ENCODE measurements around the gene ADIG.

ADIG gene

DNA sequence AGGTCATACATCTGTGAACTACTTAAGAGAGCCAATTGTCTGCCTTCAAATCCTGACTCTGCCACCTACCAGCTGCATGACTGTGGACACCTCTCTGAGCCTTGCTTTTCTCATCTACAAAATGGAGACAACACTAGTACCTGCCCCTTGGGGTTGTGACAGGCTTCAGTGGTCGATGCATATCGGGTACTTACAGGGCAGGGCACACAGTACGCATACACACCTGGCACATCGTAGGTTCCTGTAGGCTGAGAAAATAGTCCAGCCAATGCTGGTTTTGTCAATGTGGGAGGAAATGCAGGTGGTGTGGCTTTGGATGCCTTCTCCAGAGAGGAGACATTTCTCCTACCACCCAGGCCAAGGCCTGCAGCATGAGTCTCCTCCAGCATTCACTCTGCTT lies 2.3 kb downstream of the ADIG start:
- POLR2A ChIA-PET, result no interaction called here
- DNase-seq (ENCODE audit: extremely low spot score), result no peak
- TF ChIP-seq CTCF (IDR thresholded peaks at IDR 0.05; ENCODE audit: control extremely low read depth, extremely low read depth, low read depth, missing control alignments), result no peak
- CTCF ChIA-PET, result no interaction called here

GRCh38 chr20:38584099-38584763 lies 3.2 kb downstream of the ADIG start:
- ChIA-PET CTCF (no interaction called here), POLR2A (interaction anchor here (0.8 kb wide), 1 partner anchor 149 kb away, joined by 8 read pairs; the partner anchor contains the start of gene SNHG17)
- DNase-seq (ENCODE audit: extremely low spot score), result no peak

GRCh38 chr20:38585404-38586180 lies 4.6 kb downstream of the ADIG start:
- TF ChIP-seq CTCF (IDR thresholded peaks at IDR 0.05; ENCODE audit: control extremely low read depth, extremely low read depth, low read depth, missing control alignments), result no peak
- no peak for DNase-seq (ENCODE audit: extremely low spot score)
- ChIA-PET POLR2A (no interaction called here), CTCF (no interaction called here)

More at GRCh38 chr20:38584099-38584763, 3.2 kb downstream of the ADIG start:
- no peak for TF ChIP-seq CTCF (IDR thresholded peaks at IDR 0.05; ENCODE audit: control extremely low read depth, extremely low read depth, low read depth, missing control alignments)

GRCh38 chr20:38586181-38586525 lies 5.2 kb downstream of the ADIG start:
- ChIA-PET POLR2A (no interaction called here), CTCF (no interaction called here)
- no peak for TF ChIP-seq CTCF (IDR thresholded peaks at IDR 0.05; ENCODE audit: control extremely low read depth, extremely low read depth, low read depth, missing control alignments)
- no peak for DNase-seq (ENCODE audit: extremely low spot score)

DNA sequence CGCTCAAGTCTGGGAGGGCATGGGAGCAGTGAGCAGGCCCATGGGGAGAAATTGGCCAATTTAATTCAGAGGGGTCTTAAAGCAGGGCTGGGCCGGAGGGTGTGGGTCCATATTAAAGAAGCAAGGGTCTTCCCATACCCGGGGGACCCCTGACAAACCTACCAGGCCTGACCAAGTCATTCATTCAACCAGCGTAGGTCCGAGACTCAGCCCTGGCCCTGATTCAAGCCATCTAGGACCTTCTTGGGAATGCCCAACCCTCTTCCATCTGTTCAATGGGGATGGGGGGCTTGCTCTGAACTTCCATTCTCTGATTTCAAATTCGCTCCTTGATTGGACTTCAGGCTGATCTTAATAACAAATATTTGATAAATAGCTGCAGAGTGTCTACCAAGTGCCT lies 7.3 kb downstream of the ADIG start:
- POLR2A ChIA-PET, result no interaction called here
- no peak for TF ChIP-seq CTCF (IDR thresholded peaks at IDR 0.05; ENCODE audit: control extremely low read depth, extremely low read depth, low read depth, missing control alignments)
- CTCF ChIA-PET, result interaction anchor here (0.9 to 1.4 kb wide), 2 partner anchors 15 to 19 kb away, joined by 3 read pairs; no protein-coding TSS in a partner anchor
- DNase-seq (ENCODE audit: extremely low spot score), result no peak

- ChIA-PET POLR2A (no interaction called here), CTCF (interaction anchor here (1.4 kb wide), 1 partner anchor 20 kb away, joined by 3 read pairs; no protein-coding TSS in a partner anchor)
- no peak for DNase-seq (ENCODE audit: extremely low spot score)
- TF ChIP-seq CTCF (IDR thresholded peaks at IDR 0.05; ENCODE audit: control extremely low read depth, extremely low read depth, low read depth, missing control alignments), result no peak
Measured at GRCh38 chr20:38589351-38589750, 8.4 kb downstream of the ADIG start.
